AG10803 (cell line): ENCODE data around the gene SCAMP4.

ENCODE experiments used
- DNase-seq: peaks from one replicate; pipeline ENCODE4 v3.0.0; 2010; ENCODE audit warnings: low read depth
- H3K4me3 ChIP-seq: 2 replicates; pipeline ENCODE4 v1.5.1; 2011; ENCODE audit warnings: mild to moderate bottlenecking, low read length, control low read depth
- TF ChIP-seq, protein P1 (sequence below): conservative IDR thresholded peaks from 2 replicates; pipeline ENCODE4 v1.5.1; 2011; ENCODE audit warnings: mild to moderate bottlenecking, low read length, control low read depth, inconsistent platforms

The SCAMP4 gene

DNA sequence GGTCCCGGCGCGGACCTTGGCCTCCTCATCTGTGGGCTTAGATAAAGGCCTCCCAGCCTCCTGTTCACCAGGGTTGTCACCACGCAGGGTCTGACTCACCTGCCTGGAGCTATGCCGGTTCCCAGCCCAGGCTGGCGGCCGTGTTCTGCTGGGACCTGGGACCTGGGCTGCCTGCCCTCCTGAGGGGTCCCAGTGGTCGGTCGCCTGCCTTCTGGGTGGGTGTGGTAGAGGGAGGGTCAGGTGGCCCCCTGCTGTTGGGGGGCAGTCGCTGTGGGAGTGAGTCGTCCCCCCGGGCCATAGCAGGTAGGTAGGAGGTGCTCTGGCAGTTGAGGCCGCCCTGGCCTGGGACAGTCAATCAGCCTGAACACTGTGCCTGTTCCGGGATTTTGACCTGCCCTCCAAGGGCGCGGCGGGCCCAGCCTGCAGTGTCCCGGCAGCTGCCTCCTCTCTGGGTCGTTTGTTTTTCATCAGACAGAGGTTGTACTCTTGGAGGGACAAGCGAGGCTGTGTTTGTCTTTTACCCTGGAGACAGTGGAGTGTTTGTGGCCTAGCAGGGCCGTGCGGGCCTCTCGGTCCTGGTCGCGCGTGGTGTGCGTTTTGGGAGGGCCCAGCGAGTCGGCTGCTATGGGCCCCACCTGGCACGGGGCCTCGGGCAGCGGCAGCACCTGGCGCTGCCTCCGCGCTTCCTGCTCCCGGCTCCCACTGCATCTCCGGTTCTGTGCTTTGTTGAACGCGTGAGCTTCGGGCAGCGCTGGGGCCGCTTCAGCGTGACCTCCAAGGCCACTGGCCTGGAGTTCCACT, 2.6 kb downstream of the SCAMP4 start:
- H3K4me3 ChIP-seq, result no peak overlapping the region
- DNase-seq, result no peak
- TF ChIP-seq, protein P1, sequence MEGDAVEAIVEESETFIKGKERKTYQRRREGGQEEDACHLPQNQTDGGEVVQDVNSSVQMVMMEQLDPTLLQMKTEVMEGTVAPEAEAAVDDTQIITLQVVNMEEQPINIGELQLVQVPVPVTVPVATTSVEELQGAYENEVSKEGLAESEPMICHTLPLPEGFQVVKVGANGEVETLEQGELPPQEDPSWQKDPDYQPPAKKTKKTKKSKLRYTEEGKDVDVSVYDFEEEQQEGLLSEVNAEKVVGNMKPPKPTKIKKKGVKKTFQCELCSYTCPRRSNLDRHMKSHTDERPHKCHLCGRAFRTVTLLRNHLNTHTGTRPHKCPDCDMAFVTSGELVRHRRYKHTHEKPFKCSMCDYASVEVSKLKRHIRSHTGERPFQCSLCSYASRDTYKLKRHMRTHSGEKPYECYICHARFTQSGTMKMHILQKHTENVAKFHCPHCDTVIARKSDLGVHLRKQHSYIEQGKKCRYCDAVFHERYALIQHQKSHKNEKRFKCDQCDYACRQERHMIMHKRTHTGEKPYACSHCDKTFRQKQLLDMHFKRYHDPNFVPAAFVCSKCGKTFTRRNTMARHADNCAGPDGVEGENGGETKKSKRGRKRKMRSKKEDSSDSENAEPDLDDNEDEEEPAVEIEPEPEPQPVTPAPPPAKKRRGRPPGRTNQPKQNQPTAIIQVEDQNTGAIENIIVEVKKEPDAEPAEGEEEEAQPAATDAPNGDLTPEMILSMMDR, result no peak

DNA sequence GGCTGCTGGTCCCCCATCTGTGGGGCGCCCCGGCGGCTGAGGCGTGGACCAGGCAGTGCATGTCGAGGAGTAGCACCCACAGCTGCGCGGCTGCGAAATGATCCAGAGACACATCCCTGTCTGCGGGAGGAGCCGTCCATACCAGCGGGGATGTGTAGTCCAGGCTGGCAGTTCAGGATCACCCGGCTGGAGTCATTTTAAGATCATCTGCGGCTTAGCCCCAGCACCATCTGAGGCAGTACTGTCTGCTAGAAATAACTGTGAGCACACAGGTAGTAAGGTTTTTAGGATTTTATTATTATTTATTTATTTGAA, 3.1 kb downstream of the SCAMP4 start:
- H3K4me3 ChIP-seq, result no peak overlapping the region
- TF ChIP-seq, protein P1, result no peak
- DNase-seq, result no peak

DNA sequence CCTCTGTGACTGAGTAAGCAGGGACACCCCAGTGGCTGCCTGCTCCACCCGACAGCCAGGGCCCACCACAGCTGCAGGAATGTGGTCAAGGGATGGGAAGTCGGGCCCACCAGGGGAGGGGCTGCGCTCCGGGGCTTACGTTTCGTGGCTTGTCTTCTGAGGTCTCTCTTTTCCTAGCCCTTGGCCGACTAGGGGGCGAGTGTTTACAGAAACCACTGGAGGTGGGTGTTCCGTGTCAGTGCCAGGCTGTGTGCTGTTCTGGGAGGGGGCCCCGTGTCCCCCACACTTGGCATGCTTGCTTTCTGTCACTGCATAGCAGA, 4.5 kb downstream of the SCAMP4 start:
- TF ChIP-seq, protein P1, result no peak
- DNase-seq, result no peak

DNA sequence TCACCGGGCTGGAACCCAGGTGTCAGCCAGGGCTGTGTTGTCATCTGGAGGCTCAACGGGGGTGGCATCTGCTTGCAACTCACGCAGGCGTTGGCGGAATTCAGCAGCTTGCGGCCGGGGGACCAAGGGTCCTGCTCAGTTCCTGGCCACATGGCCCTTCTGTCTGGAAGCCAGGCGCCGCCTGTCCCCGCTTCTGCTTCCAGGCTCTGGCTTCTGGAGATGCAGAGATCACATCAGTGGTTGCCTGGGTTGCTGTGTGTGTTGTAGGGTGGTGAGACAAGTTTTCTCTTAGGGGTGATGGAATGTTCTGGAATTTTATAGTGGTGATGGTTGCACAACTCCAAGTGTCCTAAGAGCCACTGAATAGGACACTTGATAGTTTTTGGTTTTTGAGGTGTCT, 5.0 kb downstream of the SCAMP4 start:
- peak; percentile 73 for DNase-seq
- TF ChIP-seq, protein P1, result no peak
- no peak overlapping the region for H3K4me3 ChIP-seq

More for the DNA sequence above, 4.5 kb downstream of the SCAMP4 start:
- no peak overlapping the region for H3K4me3 ChIP-seq

DNA sequence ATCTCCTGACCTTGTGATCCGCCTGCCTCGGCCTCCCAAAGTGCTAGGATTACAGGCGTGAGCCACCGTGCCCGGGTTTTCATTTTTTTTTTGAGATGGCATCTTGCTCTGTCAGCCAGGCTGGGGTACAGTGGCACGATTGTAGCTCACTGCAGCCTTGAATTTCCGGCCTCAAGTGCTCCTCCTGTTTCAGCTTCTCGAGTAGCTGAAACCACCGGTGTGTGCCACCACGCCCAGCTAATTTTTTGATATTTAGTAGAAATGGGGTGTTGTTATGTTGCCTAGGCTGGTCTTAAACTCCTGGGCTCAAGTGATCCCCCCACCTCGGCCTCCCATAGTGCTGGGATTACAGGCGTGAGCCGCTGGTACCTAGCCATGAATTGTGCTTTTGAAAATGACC, 5.9 kb downstream of the SCAMP4 start:
- DNase-seq, result no peak
- H3K4me3 ChIP-seq, result no peak overlapping the region
- TF ChIP-seq, protein P1, result no peak

DNA sequence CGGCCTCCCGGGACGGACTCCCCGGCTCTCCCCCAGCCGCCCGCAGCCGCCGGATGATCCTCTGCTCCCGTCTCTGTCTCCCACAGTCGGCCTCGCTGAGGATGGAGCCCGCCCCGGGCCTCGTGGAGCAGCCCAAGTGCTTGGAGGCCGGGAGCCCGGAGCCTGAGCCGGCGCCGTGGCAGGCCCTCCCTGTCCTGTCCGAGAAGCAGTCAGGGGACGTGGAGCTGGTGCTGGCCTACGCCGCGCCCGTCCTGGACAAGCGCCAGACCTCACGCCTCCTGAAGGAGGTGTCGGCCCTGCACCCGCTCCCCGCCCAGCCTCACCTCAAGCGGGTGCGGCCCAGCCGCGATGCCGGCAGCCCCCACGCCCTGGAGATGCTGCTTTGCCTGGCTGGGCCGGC, 6.8 kb downstream of the SCAMP4 start:
- no peak for DNase-seq
- TF ChIP-seq, protein P1, result no peak
- no peak overlapping the region for H3K4me3 ChIP-seq

DNA sequence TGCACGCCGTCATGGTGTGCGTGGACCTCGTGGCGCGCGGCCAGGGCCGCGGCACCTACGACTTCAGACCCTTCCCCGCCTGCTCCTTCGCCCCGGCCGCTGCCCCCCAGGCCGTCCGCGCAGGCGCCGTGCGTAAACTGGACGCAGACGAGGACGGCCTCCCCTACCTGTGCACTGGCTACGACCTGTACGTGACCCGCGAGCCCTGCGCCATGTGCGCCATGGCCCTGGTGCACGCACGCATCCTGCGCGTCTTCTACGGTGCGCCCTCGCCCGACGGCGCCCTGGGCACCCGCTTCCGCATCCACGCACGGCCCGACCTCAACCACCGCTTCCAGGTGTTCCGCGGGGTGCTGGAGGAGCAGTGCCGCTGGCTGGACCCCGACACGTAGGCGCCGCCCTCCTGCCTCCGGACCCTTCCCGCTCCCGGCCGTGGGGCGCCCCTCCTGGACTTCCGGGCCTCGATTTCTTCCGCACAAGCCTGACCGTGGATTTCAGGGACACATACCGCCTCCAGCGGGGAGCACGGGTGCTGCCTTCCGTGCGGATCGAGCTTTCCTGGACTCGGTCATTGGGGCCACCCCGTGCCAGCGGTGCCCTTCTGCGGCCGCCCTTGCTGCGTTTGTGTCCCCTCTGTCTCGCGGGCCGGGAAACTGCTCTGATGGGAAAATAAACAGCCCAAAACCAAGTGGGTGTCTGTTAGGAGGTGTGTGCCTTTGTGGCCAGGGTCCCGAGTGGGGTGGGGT, 7.7 kb downstream of the SCAMP4 start:
- no peak overlapping the region for H3K4me3 ChIP-seq
- no peak for DNase-seq
- TF ChIP-seq, protein P1, result no peak
